IPS-18c (cell line): Measurements from ENCODE around the gene RXFP4.

Experiments used
- H3K4me3 ChIP-seq: 2 replicates; pipeline ENCODE4 v1.7.0; 2013; ENCODE audit warnings: low read depth, mild to moderate bottlenecking, low read length, moderate library complexity; ENCODE audit not compliant: insufficient read depth
- H3K9me3 ChIP-seq: one replicate; pipeline ENCODE4 v1.6.1; 2013; ENCODE audit warnings: mild to moderate bottlenecking, low read length, moderate library complexity; ENCODE audit not compliant: control insufficient read depth, insufficient read depth

RXFP4 gene

DNA sequence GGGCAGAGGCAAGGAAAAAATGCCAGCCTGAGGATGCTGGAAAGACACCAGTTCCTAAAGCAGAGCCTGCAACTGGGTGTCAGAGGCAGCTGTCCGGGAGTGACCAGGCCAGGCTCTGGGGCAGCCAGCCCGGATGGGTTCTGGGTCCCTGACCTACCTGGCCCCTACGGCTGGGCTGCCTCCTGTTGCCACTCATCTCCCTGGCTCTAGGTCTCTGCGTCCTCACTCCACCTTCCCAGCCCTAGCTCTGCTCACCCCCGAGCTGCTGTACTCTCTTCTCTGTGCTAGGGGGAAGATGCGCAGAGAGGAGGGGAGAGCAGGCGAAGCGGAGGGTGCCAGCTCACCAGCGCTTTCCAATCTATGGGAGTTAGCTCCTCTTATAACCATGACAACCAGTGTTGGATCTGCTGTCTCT, 27.9 kb downstream of the RXFP4 start:
- Histone ChIP-seq H3K9me3 (no peaks in the 10 kb centered on the region), H3K4me3 (no peak overlapping the region)

DNA sequence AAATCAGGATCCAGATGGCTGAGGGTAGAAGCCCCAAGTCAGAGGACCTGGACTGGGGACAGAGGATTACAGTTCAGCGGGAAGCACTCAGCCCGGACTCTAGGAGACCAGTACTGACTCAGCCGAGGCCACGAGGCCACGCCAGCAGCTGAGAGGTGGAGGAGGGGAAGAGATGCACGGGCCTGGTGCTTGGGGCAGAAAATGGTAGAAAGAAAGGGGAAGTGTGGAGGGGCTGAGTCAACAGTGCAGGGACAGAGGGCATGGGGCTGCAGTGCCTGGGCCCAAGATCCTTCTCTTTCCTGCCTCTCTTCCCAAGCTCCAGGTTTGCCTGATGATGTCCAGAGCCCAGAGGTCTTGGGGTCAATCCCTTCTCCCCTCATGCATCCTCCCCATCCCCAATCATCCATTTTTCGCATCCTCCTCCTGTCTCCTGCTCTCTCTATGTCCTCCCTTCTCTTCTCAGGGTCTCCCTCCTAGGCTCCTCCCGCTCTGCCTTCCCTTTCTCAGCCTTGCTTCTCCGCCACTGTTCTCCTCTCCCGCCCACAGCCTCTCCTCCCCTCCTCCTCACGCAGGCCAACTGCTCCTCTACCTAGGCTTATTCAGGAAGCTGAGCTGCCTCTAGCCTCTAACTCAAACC, 29.2 kb downstream of the RXFP4 start:
- Histone ChIP-seq H3K4me3 (no peak overlapping the region), H3K9me3 (no peaks in the 10 kb centered on the region)

DNA sequence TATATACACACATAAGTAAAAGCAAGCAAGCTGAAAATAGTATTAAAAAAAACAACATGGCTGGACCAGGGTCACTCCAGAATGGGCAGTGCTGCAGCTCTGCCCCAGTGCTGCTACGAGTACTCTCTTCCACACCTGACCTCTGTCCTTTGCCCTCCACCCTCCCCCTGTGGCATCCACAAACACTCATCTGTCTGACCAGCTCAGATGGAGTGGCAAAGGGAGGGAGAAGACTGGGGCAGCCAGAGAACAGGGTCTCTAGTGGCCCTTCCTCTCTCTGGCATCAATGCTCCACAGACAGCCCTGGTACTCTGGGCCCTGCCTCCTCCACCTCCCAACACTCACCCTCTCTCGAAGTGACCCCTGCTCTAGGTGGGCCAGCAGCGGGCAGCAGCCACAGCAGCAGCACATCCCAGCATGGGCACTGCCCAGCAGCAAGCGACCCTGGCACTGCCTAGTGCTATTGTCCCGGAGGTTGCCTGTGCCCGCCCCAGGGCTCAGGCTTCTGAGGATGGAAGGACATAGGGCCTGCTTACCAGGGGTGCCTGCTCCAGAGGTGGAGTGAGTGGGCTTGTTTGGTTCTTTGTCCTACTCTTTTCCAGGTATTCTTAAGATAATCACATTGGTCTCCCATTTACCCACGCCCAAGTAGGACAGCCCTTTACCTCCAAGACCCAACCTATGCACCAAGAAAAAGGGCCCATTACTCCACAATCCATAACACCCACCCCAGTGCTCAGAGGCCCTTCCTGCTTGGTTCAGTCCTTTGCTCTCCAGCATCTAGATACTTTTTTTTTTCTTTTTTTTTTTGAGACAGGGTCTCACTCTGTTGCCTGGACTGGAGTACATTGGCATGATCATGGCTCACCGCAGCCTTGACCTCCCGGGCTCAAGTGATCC, 30.7 kb downstream of the RXFP4 start:
- Histone ChIP-seq H3K9me3 (no peaks in the 10 kb centered on the region), H3K4me3 (no peak overlapping the region)

DNA sequence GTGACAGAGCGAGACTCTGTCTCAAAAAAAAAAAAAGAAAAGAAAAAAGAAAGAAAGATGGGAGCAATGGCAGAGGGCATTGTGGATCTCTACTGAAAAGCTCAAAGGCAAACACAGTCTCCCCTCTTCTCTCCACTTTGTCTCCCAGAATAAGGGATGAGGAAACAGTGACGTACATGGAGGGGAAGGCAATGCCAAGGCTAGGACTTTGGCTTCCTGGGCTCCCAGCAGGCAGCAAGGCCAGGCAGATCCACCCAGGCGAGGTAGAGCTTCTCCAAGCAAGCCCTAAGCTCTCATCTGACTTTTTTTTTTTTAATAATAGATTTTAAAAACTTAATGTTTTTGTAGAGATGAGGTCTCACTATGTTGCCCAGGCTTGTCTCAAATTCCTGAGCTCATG, 32.3 kb downstream of the RXFP4 start:
- H3K4me3 ChIP-seq: no peak overlapping the region
- no peaks in the 10 kb centered on the region for H3K9me3 ChIP-seq

DNA sequence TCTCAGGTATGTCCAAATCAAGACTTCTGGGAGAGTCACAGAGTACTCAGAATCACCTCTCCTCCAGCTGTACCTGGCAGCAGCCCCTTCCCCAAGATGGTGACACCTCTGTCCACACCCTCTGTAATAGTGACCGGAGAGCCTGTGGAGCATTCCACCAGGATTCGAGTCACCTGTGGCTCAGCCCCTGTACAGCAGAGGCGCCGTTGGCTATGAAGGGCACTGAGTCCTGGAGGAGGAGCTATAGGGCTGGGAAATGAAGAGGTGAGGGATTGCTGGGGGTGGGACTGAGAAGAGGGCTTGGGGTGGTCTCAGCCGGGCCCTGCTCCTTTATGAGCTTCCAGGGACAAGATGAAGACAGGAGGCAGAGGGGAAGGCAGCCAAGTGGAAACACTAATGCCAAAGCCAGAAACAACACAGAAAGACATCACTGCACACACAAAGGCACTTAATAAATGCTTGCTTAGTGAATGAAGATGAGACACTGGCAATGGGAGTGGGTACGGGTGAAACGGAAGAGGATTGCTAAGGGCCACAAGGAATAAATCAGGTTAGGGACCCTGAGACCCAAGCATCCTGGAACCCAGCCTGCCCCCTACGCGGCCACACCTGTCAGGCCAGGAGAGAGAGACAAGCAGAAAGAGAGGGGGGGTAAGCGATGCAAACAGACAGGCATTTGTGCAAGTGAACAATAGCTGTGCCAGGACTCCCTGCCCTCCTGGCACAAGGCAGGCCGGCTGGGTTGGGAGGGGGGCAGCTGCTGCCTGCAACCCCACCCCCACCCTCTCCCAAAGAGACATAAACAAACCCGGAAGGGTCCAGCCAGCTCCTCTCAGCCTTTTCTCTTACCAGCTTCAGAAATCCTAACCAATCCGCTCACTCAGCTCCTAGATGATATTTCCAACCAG, 33.0 kb downstream of the RXFP4 start:
- no peaks in the 10 kb centered on the region for H3K9me3 ChIP-seq
- no peak overlapping the region for H3K4me3 ChIP-seq

DNA sequence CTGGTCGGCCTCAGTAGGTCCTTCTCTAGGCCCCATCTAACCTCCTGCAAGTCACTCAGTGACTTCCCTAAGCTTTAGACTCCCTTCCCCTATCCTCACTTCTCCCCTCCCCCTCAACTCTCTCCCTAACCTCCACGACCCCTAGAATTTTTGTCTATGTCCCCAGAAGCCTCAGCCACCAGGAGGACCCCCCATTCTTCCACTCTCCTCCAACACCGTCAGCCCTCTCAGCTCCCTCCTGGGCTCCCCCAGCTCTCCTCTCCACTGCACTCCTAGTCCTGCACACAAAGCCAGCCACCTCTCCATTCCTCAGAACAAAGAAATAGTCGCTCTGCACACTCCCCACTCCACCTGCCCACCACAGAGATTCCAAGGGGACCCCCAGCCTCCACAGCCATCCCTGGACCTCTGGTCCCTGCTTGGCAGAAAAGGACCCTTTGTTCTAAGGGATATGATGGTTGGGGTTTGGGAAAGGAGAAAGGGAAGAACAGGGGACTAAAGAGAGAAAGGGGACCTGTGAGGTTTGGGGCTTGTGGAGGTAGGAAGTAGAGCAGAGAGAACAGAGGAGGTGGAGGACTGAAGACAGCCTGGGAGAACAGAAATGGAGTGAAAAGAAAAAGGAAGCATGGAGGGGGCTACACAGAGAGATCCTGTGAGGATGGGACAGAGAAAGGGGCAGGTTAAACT, 34.1 kb downstream of the RXFP4 start:
- Histone ChIP-seq H3K4me3 (peak overlapping the region; percentile 94), H3K9me3 (no peaks in the 10 kb centered on the region)

DNA sequence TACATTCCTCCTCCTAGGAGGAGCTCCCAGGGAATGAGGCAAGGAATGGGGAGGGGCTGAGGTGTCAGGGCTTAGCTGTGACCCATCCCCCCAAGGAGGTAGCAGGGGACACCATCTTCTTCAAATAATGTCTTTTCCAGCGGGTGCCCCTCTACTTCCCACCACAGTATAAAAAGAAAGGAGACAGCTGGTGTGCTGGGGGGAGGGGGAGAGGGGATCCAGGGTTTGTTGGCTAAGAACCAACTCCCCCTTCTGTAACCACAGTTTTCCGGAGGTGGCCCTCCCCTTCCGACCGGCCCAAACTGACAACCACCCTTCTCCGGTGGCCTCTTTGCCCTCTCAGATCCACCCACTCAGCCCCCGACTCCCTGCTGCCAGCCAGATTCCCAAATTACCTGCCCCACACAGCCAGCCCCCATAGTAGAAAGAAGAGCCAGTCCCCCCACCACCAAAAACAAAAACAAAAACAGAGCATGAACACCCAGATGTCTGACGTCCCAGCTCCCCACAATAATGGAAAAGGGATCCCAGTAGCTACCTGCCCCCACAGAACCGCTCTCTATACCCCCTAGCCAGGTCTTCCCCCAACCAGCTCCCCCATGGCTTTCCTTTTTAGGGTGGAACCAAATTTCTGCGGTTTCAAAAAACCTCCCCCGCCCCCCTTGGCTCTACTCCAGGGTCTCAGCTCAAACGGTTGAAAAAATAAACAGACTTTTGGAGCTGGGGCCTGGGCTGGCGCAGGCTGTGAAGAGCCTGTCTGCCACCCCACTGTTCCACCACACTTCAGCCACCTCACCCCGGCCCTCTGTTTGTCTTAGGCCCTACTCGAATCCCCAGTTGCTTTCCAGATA, 34.8 kb downstream of the RXFP4 start:
- H3K9me3 ChIP-seq: no peaks in the 10 kb centered on the region

DNA sequence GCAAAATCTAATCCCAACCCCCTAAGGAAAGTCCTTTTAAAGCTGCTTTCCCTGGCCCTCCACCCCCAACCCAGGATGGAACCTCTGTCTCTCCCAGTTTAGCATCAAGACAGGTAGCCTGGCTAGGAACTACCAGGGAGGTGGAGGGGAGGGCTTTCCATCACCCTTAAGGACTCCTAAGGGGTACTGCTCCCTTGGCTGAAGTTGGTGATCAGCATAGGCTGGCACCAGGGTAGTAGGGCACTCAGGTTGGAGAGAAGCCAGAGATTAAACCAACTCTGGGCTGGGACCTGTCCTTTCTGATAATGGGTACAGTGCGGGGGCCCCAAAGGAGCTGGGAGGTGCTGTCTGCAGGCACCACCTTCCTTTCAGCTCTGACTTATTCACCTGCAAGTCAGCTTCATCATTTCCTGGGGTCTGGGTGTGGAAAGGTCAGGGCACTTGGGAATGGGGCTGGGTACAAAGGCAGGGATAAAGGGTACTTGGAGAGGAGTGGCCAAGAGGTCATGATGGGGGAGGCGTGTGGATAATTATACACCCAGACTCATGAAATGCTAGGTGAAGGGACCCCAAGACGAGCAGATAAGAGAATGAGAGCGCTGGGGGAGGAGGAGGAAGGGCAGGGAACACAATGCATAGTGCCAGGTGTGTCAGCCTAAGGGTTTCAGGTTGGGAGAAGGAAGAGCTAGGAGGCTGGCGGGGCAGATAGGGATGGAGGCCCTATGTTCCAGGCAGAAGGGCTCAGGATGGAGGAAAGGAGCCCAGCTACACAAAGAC, 35.7 kb downstream of the RXFP4 start:
- Histone ChIP-seq H3K9me3 (no peaks in the 10 kb centered on the region), H3K4me3 (peak overlapping the region; percentile 94)

More for the DNA sequence above, 34.8 kb downstream of the RXFP4 start:
- peak overlapping the region; percentile 94 for H3K4me3 ChIP-seq

DNA sequence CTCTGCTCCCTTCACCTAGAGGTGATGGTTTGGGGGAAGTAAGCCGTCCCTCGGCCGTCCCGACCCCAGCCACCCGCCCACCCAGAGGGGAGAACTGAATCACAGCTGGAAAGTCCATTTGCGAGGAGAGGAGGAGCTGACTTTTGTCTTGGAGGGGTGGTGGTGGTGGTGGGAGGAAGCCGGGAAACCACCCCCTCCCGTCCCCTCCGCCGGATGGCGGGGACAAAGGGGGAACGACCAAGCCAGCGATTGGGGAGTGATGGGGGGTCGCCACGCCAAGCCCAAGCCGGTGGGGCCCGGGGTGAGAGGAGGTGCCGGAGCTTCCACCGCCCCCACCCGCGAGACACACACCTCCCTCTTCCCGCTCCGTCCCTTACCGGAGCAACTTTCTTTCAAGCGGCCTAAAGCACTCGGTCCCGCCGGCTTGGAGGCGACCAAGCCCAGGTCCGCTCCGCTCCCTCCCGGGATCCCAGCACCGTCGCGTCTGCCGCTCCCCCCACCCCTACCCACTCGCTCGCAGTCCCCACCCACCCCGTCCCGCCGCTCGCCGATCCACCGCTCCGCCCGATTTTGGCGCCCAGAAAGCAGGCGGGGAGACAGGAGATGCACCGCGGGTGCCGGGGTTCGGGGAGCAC, 36.4 kb downstream of the RXFP4 start:
- no peaks in the 10 kb centered on the region for H3K9me3 ChIP-seq
- H3K4me3 ChIP-seq: peak overlapping the region; percentile 94

DNA sequence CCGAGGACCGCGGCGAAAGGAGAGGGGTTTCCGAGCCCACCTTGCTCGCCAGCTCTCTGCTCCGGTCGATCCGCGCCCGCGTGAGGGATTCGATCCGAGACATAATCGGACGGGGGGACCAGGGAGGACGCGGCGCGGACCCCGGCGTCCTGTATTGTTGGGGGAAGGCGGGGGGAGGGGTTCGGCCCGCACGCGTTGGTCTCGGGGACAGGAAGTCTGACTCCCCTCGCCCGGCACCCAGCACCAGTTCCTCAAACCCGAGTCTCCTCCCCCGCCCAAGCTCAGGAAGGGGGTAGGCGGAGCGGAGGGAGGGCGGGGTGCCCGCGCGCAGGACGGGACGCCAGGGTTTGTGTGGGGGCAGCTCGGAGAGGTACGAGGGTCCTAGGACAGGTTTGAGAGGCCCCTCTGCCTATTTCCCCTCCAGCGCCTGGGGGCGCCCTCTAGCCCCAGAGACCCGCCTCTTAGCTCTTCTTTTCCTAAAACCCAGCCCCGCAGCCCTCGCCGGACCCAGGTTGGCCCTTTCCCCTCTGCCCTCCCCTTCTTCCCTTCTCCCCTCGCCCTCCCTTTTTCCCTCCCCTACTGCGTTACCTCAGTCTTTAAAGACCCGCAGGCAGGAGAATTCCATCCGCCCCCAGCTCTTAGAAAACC, 37.0 kb downstream of the RXFP4 start, which contains the start of gene ARHGEF2:
TSS of gene ARHGEF2 (minus strand) at position 223 of the 648 bp plus-strand sequence. CDS start at position 103, 120 bp downstream.
- no peaks in the 10 kb centered on the region for H3K9me3 ChIP-seq
- H3K4me3 ChIP-seq: peak within 1 kb of the TSS; percentile 94

DNA sequence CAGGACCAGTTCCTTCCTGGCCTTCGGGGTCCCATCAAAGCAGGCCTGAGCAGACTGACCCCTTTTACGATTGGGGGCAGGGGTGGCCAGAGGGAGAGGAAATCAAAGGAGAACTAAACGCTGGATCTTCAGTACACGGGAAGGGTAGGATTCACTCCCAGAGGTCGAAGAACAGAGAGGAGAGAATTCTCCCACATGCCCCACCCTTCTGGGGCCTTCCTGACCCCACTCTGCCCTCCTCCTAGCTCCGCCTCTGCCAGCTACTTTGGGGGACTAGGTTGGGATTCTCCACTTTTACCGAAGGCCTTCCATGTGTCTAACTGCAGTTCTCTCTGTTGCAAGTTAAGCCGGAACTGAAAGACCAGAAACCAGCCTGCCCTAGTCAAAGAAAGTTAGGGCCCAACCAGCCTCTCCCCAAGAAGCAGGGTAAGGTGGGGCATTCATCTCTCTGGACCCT, 37.6 kb downstream of the RXFP4 start:
- Histone ChIP-seq H3K4me3 (peak overlapping the region; percentile 94), H3K9me3 (no peaks in the 10 kb centered on the region)

DNA sequence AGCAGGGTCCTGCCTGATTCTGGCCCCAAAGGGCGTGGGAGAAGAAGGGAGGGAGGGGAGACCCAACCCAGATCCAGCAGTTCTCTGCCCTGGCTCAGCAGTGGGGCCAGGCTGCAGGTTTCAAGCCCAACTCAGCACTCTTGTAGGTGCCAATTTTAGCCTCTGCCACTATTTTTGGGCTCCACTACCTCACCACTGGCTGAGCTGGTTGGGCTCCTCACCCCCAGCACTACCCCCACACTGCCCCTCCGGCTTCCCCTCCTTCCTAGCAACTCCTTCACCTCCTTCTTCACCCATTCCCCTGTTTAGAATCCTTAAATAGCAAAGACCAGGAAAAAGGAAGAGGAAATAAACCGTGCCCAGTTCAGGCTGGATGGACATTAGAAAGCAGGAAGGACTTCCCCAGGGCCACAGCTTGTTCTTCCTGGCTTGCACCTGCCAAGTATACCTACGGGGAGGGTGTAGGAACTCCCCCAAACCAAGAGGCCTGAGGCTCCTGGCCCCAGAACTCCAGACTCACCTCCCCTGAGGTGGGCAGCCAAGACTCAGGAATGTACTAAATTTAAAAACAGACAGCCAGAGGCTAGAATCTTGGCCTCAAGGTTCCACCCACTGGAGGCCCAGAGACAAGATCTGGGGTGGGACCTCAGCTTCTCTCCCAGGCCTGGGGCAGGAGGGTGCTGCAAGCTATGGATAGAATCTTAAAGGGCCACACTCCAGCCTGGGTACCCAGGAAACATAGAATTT, 38.3 kb downstream of the RXFP4 start:
- Histone ChIP-seq H3K9me3 (no peaks in the 10 kb centered on the region), H3K4me3 (0 out of 2 replicates have a peak overlapping the region, but pooled peaks have one; percentile 94)

DNA sequence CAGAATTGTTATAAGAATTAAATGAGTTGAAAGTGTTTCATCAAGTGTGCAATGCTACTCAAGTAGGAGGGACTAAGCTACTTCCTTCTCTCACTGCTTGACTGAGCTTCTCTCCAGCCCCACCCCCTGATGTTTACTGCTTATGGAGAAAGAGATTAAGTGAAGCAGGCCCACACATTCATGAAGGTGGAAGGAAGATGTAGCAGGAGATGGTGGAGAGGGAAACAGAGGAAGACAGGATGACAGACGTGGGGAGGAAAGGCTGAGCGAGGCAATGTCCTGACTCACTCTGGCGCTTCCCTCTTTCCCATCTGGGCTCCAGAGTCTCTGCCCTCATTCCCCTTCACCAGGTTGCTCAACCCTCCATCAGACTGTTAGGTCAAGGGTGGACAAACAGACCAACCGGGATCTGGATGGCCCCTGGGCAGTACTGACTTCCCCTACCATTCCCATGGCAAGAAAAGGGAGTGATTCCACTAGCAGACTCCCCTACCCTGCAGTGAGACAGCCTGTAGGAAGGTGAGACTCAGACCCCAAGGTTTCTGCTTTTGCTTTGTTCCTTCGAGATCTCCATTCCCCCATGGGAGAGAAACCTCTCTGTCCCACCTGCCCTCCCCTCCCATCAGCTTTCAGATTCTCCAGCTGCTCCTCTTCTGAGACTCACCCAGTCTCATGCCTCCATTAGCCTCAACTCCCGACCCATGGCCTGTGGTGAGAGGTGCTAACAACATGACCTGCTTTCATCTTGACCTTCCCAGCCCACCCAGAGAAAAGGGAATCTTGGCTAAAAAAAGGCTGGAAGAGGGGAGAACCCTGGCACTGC, 40.0 kb downstream of the RXFP4 start:
- H3K4me3 ChIP-seq: no peak overlapping the region

More for the DNA sequence above, 40.0 kb downstream of the RXFP4 start:
- no peaks in the 10 kb centered on the region for H3K9me3 ChIP-seq
